Measurements from ENCODE around the gene DLGAP1. TPM values are rescaled to one million over a fixed set of nuclear protein-coding genes. Genes with fewer than 3 reads are reported as not detected.

Gene DLGAP1
- total RNA-seq, 1 donor from 2014 or later = 0.05 TPM

GRCh38 chr18:3485153-3486149, 969.7 kb downstream of the DLGAP1 start:
- H3K27ac Mint-ChIP-seq (ENCODE audit: unreplicated experiment) = no peak overlapping the region

GRCh38 chr18:3482258-3482657, 972.8 kb downstream of the DLGAP1 start:
- Mint-ChIP-seq H3K27ac (ENCODE audit: unreplicated experiment) (no peak overlapping the region), H3K36me3 (ENCODE audit: unreplicated experiment) (no peaks in the 10 kb centered on the region), H3K9me3 (ENCODE audit: unreplicated experiment) (no peaks in the 10 kb centered on the region), H3K4me1 (ENCODE audit: unreplicated experiment) (no peaks in the 10 kb centered on the region), H3K4me3 (ENCODE audit: unreplicated experiment) (no peak overlapping the region), H3K27me3 (ENCODE audit: unreplicated experiment) (no peaks in the 10 kb centered on the region)
- no peak for DNase-seq (ENCODE audit: extremely low spot score, unreplicated experiment)
- no peak for TF ChIP-seq CTCF (IDR thresholded peaks at IDR 0.05)

More at GRCh38 chr18:3485153-3486149, 969.7 kb downstream of the DLGAP1 start:
- Mint-ChIP-seq H3K4me3 (ENCODE audit: unreplicated experiment) (no peak overlapping the region), H3K36me3 (ENCODE audit: unreplicated experiment) (no peaks in the 10 kb centered on the region), H3K4me1 (ENCODE audit: unreplicated experiment) (no peaks in the 10 kb centered on the region), H3K9me3 (ENCODE audit: unreplicated experiment) (no peaks in the 10 kb centered on the region), H3K27me3 (ENCODE audit: unreplicated experiment) (no peaks in the 10 kb centered on the region)
- no peak for TF ChIP-seq CTCF (IDR thresholded peaks at IDR 0.05)
- no peak for DNase-seq (ENCODE audit: extremely low spot score, unreplicated experiment)

GRCh38 chr18:3481696-3482210, 973.4 kb downstream of the DLGAP1 start:
- Mint-ChIP-seq H3K4me3 (ENCODE audit: unreplicated experiment) (no peak overlapping the region), H3K27me3 (ENCODE audit: unreplicated experiment) (no peaks in the 10 kb centered on the region), H3K9me3 (ENCODE audit: unreplicated experiment) (no peaks in the 10 kb centered on the region), H3K27ac (ENCODE audit: unreplicated experiment) (no peak overlapping the region), H3K36me3 (ENCODE audit: unreplicated experiment) (no peaks in the 10 kb centered on the region), H3K4me1 (ENCODE audit: unreplicated experiment) (no peaks in the 10 kb centered on the region)
- no peak for DNase-seq (ENCODE audit: extremely low spot score, unreplicated experiment)
- peak; percentile 52 for TF ChIP-seq CTCF (IDR thresholded peaks at IDR 0.05)

GRCh38 chr18:3480827-3481573, 974.1 kb downstream of the DLGAP1 start:
- H3K4me3 Mint-ChIP-seq (ENCODE audit: unreplicated experiment) = no peak overlapping the region
- H3K36me3 Mint-ChIP-seq (ENCODE audit: unreplicated experiment) = no peaks in the 10 kb centered on the region
- no peaks in the 10 kb centered on the region for H3K4me1 Mint-ChIP-seq (ENCODE audit: unreplicated experiment)
- TF ChIP-seq CTCF (IDR thresholded peaks at IDR 0.05) = no peak
- no peaks in the 10 kb centered on the region for H3K9me3 Mint-ChIP-seq (ENCODE audit: unreplicated experiment)
- no peak for DNase-seq (ENCODE audit: extremely low spot score, unreplicated experiment)
- H3K27ac Mint-ChIP-seq (ENCODE audit: unreplicated experiment) = no peak overlapping the region
- H3K27me3 Mint-ChIP-seq (ENCODE audit: unreplicated experiment) = no peaks in the 10 kb centered on the region
